Activated CD4-positive, alpha-beta T cell treated with anti-CD3 and anti-CD28 coated beads for 36 hours (primary cell): ENCODE results near the gene ARHGAP23. TPM values are rescaled to one million over a fixed set of nuclear protein-coding genes. Genes with fewer than 3 reads are reported as not detected.
A peak's percentile ranks its signal among the peaks of the same experiment; 100 is the strongest.
"Not testable (repeated sequence)": the region's sequence is repeated elsewhere in the genome, so short reads cannot be mapped to it uniquely, and the experiment has no call there.

Experiments used
- ATAC-seq: fragments of 200-7000 bp; cut with Tn5 transposase; one replicate; pipeline ENCODE4 v1.10.0; 2021; ENCODE audit warnings: mild to moderate bottlenecking, moderate library complexity
- CTCF ChIA-PET: fragments of 350-600 bp; sonication (Branson Sonifier 250); formaldehyde crosslinking; loops from one replicate; lab custom pipeline; 2021; ENCODE audit warnings: antibody characterized with exemption; lab: Charles Lee
- POLR2A ChIA-PET: fragments of 350-600 bp; sonication (Branson Sonifier 250); formaldehyde crosslinking; loops from one replicate; lab custom pipeline; 2021; ENCODE audit warnings: antibody characterized with exemption, inconsistent platforms; lab: Charles Lee
- DNase-seq: peaks from one replicate; pipeline ENCODE4 v3.0.0-alpha.2; 2020
- H3K27ac Mint-ChIP-seq: one replicate; pipeline ENCODE4 v1.8.0; 2021; ENCODE audit warnings: mixed read lengths
- H3K27me3 Mint-ChIP-seq: one replicate; pipeline ENCODE4 v1.8.0; 2021; ENCODE audit warnings: mixed read lengths
- H3K36me3 Mint-ChIP-seq: one replicate; pipeline ENCODE4 v1.8.0; 2021; ENCODE audit warnings: low read depth, mixed read lengths
- H3K4me1 Mint-ChIP-seq: one replicate; pipeline ENCODE4 v1.8.0; 2021; ENCODE audit warnings: mixed read lengths
- H3K4me3 Mint-ChIP-seq: one replicate; pipeline ENCODE4 v1.8.0; 2021; ENCODE audit warnings: mild to moderate bottlenecking, moderate library complexity, mixed read lengths
- H3K9me3 Mint-ChIP-seq: one replicate; pipeline ENCODE4 v1.8.0; 2021; ENCODE audit warnings: low read depth, mixed read lengths
- intact Hi-C, 2 experiments: fragments of 100-400 bp; cut with DNase I in 1 of 2; cut with micrococcal nuclease in 1 of 2; formaldehyde crosslinking; loops; one replicate each; pipeline versions ENCODE4 v1.14.2 to v1.15.1; 2022 to 2024; cut with DNase I, micrococcal nuclease
- total RNA-seq, 2 experiments: library from RNA; stranded (reverse); gene quantifications; one replicate each; pipeline ENCODE4 v1.2.3, GENCODE V29; 2021

Gene ARHGAP23
- total RNA-seq, 2 experiments from 2014 or later = 0.55 to 0.86 TPM

GRCh38 chr17:38509772-38510420 lies 81.6 kb downstream of the ARHGAP23 start:
- H3K27me3 Mint-ChIP-seq = peaks cover 33% of the 10 kb centered on the region
- no peaks in the 10 kb centered on the region for H3K9me3 Mint-ChIP-seq
- H3K27ac Mint-ChIP-seq = peak overlapping the region; percentile 77
- ChIA-PET POLR2A (interaction anchor here (0.7 kb wide), 1 partner anchor 15 kb away, joined by 3 read pairs; no protein-coding TSS in a partner anchor), CTCF (interaction anchor here (0.5 to 2.0 kb wide), 11 partner anchors 13 to 219 kb away, joined by 3 to 8 read pairs (median 4); no protein-coding TSS in a partner anchor)
- peaks cover 7% of the 10 kb centered on the region for H3K4me1 Mint-ChIP-seq
- ATAC-seq (peak; percentile 24), DNase-seq (no peak)
- intact Hi-C loops = loop anchor here in 1 of 2 experiments (1.0 to 10.0 kb wide), 2 partner anchors 18 to 65 kb away; no protein-coding TSS in a partner anchor
- peak overlapping the region; percentile 74 for H3K4me3 Mint-ChIP-seq
- no peaks in the 10 kb centered on the region for H3K36me3 Mint-ChIP-seq

GRCh38 chr17:38510421-38511149 lies 82.3 kb downstream of the ARHGAP23 start:
- Mint-ChIP-seq H3K27ac (no peak overlapping the region), H3K4me1 (peaks cover 7% of the 10 kb centered on the region), H3K27me3 (peaks cover 33% of the 10 kb centered on the region), H3K36me3 (no peaks in the 10 kb centered on the region), H3K9me3 (no peaks in the 10 kb centered on the region), H3K4me3 (no peak overlapping the region)
- ChIA-PET POLR2A (interaction anchor here (0.7 kb wide), 1 partner anchor 16 kb away, joined by 3 read pairs; no protein-coding TSS in a partner anchor), CTCF (interaction anchor here (2.0 kb wide), 1 partner anchor 87 kb away, joined by 5 read pairs; no protein-coding TSS in a partner anchor)
- ATAC-seq (peak; percentile 18), DNase-seq (peak; percentile 33)
- intact Hi-C loops = loop anchor here in 1 of 2 experiments (10.0 kb wide), 1 partner anchor 64 kb away; no protein-coding TSS in a partner anchor

- ChIA-PET CTCF (no interaction called here), POLR2A (no interaction called here)
- ATAC-seq (no peak), DNase-seq (no peak)
- intact Hi-C loops = loop anchor here in 1 of 2 experiments (10.0 kb wide), 1 partner anchor 63 kb away; no protein-coding TSS in a partner anchor
- Mint-ChIP-seq H3K27me3 (peaks cover 33% of the 10 kb centered on the region), H3K27ac (no peak overlapping the region), H3K36me3 (no peaks in the 10 kb centered on the region), H3K9me3 (no peaks in the 10 kb centered on the region), H3K4me3 (no peak overlapping the region), H3K4me1 (peaks cover 7% of the 10 kb centered on the region)
Measured at GRCh38 chr17:38511150-38512108, 83.2 kb downstream of the ARHGAP23 start.

- ATAC-seq (no peak), DNase-seq (no peak)
- Mint-ChIP-seq H3K4me3 (no peak overlapping the region), H3K27me3 (peaks cover 30% of the 10 kb centered on the region), H3K9me3 (no peaks in the 10 kb centered on the region), H3K4me1 (peaks cover 7% of the 10 kb centered on the region), H3K27ac (no peak overlapping the region), H3K36me3 (no peaks in the 10 kb centered on the region)
- ChIA-PET POLR2A (interaction anchor here (0.6 kb wide), 1 partner anchor 95 kb away, joined by 3 read pairs; no protein-coding TSS in a partner anchor), CTCF (interaction anchor here (0.6 to 1.4 kb wide), 3 partner anchors 20 to 219 kb away, joined by 3 to 4 read pairs (median 4); no protein-coding TSS in a partner anchor)
- intact Hi-C loops = loop anchor here in 1 of 2 experiments (10.0 kb wide), 1 partner anchor 62 kb away; no protein-coding TSS in a partner anchor
Measured at GRCh38 chr17:38512473-38513058, 84.3 kb downstream of the ARHGAP23 start.

GRCh38 chr17:38526526-38526925 lies 98.3 kb downstream of the ARHGAP23 start:
- peaks cover 17% of the 10 kb centered on the region for H3K27me3 Mint-ChIP-seq
- H3K9me3 Mint-ChIP-seq, H3K36me3 Mint-ChIP-seq, H3K4me1 Mint-ChIP-seq, ATAC-seq, H3K27ac Mint-ChIP-seq, CTCF ChIA-PET, intact Hi-C loops, H3K4me3 Mint-ChIP-seq, DNase-seq, POLR2A ChIA-PET: not testable (repeated sequence)

- H3K9me3 Mint-ChIP-seq, DNase-seq, intact Hi-C loops, ATAC-seq, H3K4me3 Mint-ChIP-seq, H3K27ac Mint-ChIP-seq, CTCF ChIA-PET, H3K36me3 Mint-ChIP-seq, POLR2A ChIA-PET, H3K4me1 Mint-ChIP-seq: not testable (repeated sequence)
- peaks cover 15% of the 10 kb centered on the region for H3K27me3 Mint-ChIP-seq
Measured at GRCh38 chr17:38528141-38528540, 99.9 kb downstream of the ARHGAP23 start.

- H3K27ac Mint-ChIP-seq, H3K4me1 Mint-ChIP-seq, POLR2A ChIA-PET, H3K4me3 Mint-ChIP-seq, H3K9me3 Mint-ChIP-seq, H3K36me3 Mint-ChIP-seq, intact Hi-C loops, ATAC-seq, CTCF ChIA-PET, DNase-seq: not testable (repeated sequence)
- peaks cover 18% of the 10 kb centered on the region for H3K27me3 Mint-ChIP-seq
Measured at GRCh38 chr17:38530856-38531255, 102.6 kb downstream of the ARHGAP23 start.

GRCh38 chr17:38531761-38532160 lies 103.5 kb downstream of the ARHGAP23 start:
- H3K4me3 Mint-ChIP-seq, intact Hi-C loops, H3K27ac Mint-ChIP-seq, H3K36me3 Mint-ChIP-seq, POLR2A ChIA-PET, H3K9me3 Mint-ChIP-seq, CTCF ChIA-PET, H3K4me1 Mint-ChIP-seq, ATAC-seq, DNase-seq: not testable (repeated sequence)
- peaks cover 23% of the 10 kb centered on the region for H3K27me3 Mint-ChIP-seq

GRCh38 chr17:38532451-38532850 lies 104.2 kb downstream of the ARHGAP23 start:
- Mint-ChIP-seq H3K27ac (no peak overlapping the region), H3K27me3 (peaks cover 23% of the 10 kb centered on the region), H3K36me3 (no peaks in the 10 kb centered on the region), H3K9me3 (no peaks in the 10 kb centered on the region), H3K4me3 (no peak overlapping the region), H3K4me1 (peaks cover 6% of the 10 kb centered on the region)
- ATAC-seq = no peak
- intact Hi-C loops = no loop called here
- DNase-seq = no peak
- POLR2A ChIA-PET = no interaction called here
- CTCF ChIA-PET = no interaction called here

GRCh38 chr17:38533241-38533640 lies 105.0 kb downstream of the ARHGAP23 start:
- Mint-ChIP-seq H3K27me3 (peaks cover 20% of the 10 kb centered on the region), H3K4me1 (peaks cover 4% of the 10 kb centered on the region), H3K4me3 (no peak overlapping the region), H3K27ac (no peak overlapping the region), H3K9me3 (no peaks in the 10 kb centered on the region), H3K36me3 (no peaks in the 10 kb centered on the region)
- ChIA-PET POLR2A (no interaction called here), CTCF (no interaction called here)
- no peak for ATAC-seq
- no peak for DNase-seq
- intact Hi-C loops = no loop called here
